HCT116 (cell line): Measurements from ENCODE around the gene ALX4. TPM values are rescaled to one million over a fixed set of nuclear protein-coding genes. Genes with fewer than 3 reads are reported as not detected.

Experiments
- ATAC-seq: fragments of 200-7000 bp; cut with Tn5 transposase; 2 replicates; pipeline ENCODE4 v1.9.1; 2020; ENCODE audit warnings: mild to moderate bottlenecking, moderate library complexity
- BruUV-seq: library from RNA; stranded (reverse); fragments of 400-500 nt; replicated peaks from 2 replicates; lab custom pipeline; 2021; lab: Mats Ljungman, UMichigan
- CTCF ChIA-PET: fragments of 300-600 bp; sonication (Branson Sonifier 250); formaldehyde crosslinking; loops from one replicate; lab custom pipeline; 2021; ENCODE audit warnings: antibody characterized with exemption; lab: Charles Lee
- POLR2A ChIA-PET: fragments of 300-600, 350-600 bp; sonication (Branson Sonifier 250); formaldehyde crosslinking; loops from one replicate; lab custom pipeline; 2021; ENCODE audit warnings: antibody characterized with exemption; lab: Charles Lee
- RAD21 ChIA-PET, 2 experiments: fragments of 300-600 bp; sonication (Branson Sonifier 250); formaldehyde crosslinking; loops; one replicate each; lab custom pipeline; 2023; ENCODE audit warnings: low total read pairs in 2 of 2; ENCODE audit not compliant: uncharacterized antibody in 2 of 2, unreplicated experiment in 2 of 2, low non-redundant PET in 1 of 2; lab: Charles Lee
- DNase-seq: peaks from one replicate; pipeline ENCODE4 v3.0.0-alpha.2; 2010; ENCODE audit warnings: low read depth, low spot score
- H2AFZ ChIP-seq: fragments of 200-600 bp; shearing (Covaris generic), sonication (generic); 2 replicates; pipeline ENCODE4 v1.6.1; 2017; ENCODE audit warnings: low read depth, mixed run types, mixed read lengths, antibody characterized with exemption, low read length; ENCODE audit not compliant: poor library complexity, severe bottlenecking
- H3K27ac ChIP-seq: 2 replicates; pipeline ENCODE4 v1.5.1; 2012; ENCODE audit warnings: low read depth, low read length
- H3K27me3 ChIP-seq: fragments of 200-600 bp; sonication (generic); 2 replicates; pipeline ENCODE4 v1.6.1; 2016; ENCODE audit warnings: mixed run types, low read length, mixed read lengths; ENCODE audit not compliant: insufficient read depth
- H3K36me3 ChIP-seq, 2 experiments: fragments of 200-500 bp in 1 of 2; fragments of 200-600 bp in 1 of 2; sonication (Bioruptor generic) in 1 of 2; sonication (generic) in 1 of 2; 2 replicates each; pipeline versions ENCODE4 v1.5.1 to v1.6.1; 2014 to 2016; ENCODE audit warnings: low read length in 2 of 2, inconsistent platforms in 1 of 2, mixed read lengths in 1 of 2, mixed run types in 1 of 2; ENCODE audit not compliant: insufficient read depth in 2 of 2, control insufficient read depth in 1 of 2
- H3K4me1 ChIP-seq, 2 experiments: fragments of 200-600 bp in 1 of 2; sonication (generic) in 1 of 2; 2 replicates each; pipeline versions ENCODE4 v1.5.1 to v1.6.1; 2012 to 2017; ENCODE audit warnings: low read length in 2 of 2, inconsistent platforms in 1 of 2, mild to moderate bottlenecking in 1 of 2, mixed read lengths in 1 of 2, mixed run types in 1 of 2, moderate library complexity in 1 of 2; ENCODE audit not compliant: insufficient read depth in 2 of 2, control insufficient read depth in 1 of 2
- H3K4me2 ChIP-seq: fragments of 200-600 bp; sonication (generic); 2 replicates; pipeline ENCODE4 v1.6.1; 2017; ENCODE audit warnings: mixed run types, low read length, mixed read lengths
- H3K4me3 ChIP-seq, 2 experiments: fragments of 200-600 bp in 1 of 2; sonication (generic) in 1 of 2; replicated peaks in 1 of 2; 2 replicates each; pipeline ENCODE4 v1.5.1; 2011 to 2016; ENCODE audit warnings: low read length in 2 of 2, control low read depth in 1 of 2, low read depth in 1 of 2, mild to moderate bottlenecking in 1 of 2, mixed read lengths in 1 of 2, mixed run types in 1 of 2
- H3K79me2 ChIP-seq: fragments of 200-600 bp; sonication (generic); 2 replicates; pipeline ENCODE4 v1.6.1; 2017; ENCODE audit warnings: mild to moderate bottlenecking, mixed run types, low read length, moderate library complexity, mixed read lengths; ENCODE audit not compliant: insufficient read depth
- H3K9ac ChIP-seq: fragments of 200-600 bp; sonication (generic); 2 replicates; pipeline ENCODE4 v1.6.1; 2016; ENCODE audit warnings: low read length, mixed read lengths
- H3K9me2 ChIP-seq: fragments of 200-600 bp; sonication (generic), shearing (Covaris generic); 2 replicates; pipeline ENCODE4 v1.6.1; 2017; ENCODE audit warnings: mixed run types, mild to moderate bottlenecking, moderate library complexity; ENCODE audit not compliant: insufficient read depth
- H3K9me3 ChIP-seq, 2 experiments: fragments of 200-500 bp in 1 of 2; fragments of 200-600 bp in 1 of 2; sonication (Bioruptor generic) in 1 of 2; sonication (generic) in 1 of 2; 2 replicates each; pipeline ENCODE4 v1.6.1; 2014 to 2017; ENCODE audit warnings: low read length in 2 of 2, mixed read lengths in 2 of 2, inconsistent platforms in 1 of 2, low read depth in 1 of 2, mild to moderate bottlenecking in 1 of 2, mixed run types in 1 of 2, moderate library complexity in 1 of 2; ENCODE audit not compliant: control insufficient read depth in 1 of 2, insufficient read depth in 1 of 2
- H4K20me1 ChIP-seq: fragments of 200-600 bp; sonication (generic), shearing (Covaris generic); 2 replicates; pipeline ENCODE4 v1.6.1; 2017; ENCODE audit warnings: mixed run types, mild to moderate bottlenecking, moderate library complexity; ENCODE audit not compliant: insufficient read depth
- EGR1 ChIP-seq: IDR thresholded peaks from 2 replicates; pipeline ENCODE4 v1.6.1; 2012; ENCODE audit warnings: low read depth
- JUND ChIP-seq: IDR thresholded peaks from 2 replicates; pipeline ENCODE4 v1.6.1; 2012
- RAD21 ChIP-seq: IDR thresholded peaks from 2 replicates; pipeline ENCODE4 v1.6.1; 2012; ENCODE audit warnings: low read depth, mild to moderate bottlenecking
- SP1 ChIP-seq: IDR thresholded peaks from 2 replicates; pipeline ENCODE4 v1.6.1; 2012; ENCODE audit warnings: low read depth
- TCF7L2 ChIP-seq: IDR thresholded peaks from 2 replicates; pipeline ENCODE4 v1.7.0; 2011; ENCODE audit warnings: borderline replicate concordance, inconsistent platforms; ENCODE audit not compliant: insufficient read depth, insufficient read length; ENCODE audit errors: extremely low read depth
- ZFX ChIP-seq: fragments of 450-650 bp; IDR thresholded peaks from 2 replicates; pipeline ENCODE4 v1.6.1; 2017
- intact Hi-C: fragments of 100-400 bp; cut with micrococcal nuclease; formaldehyde crosslinking; loops from 2 replicates; pipeline ENCODE4 v1.10.0; 2022
- total RNA-seq: library from RNA; stranded (reverse); gene quantifications from one replicate; pipeline ENCODE4 v1.2.1, GENCODE V29; 2021; ENCODE audit not compliant: unreplicated experiment
- TF ChIP-seq, protein P1 (sequence below): IDR thresholded peaks from 2 replicates; pipeline ENCODE4 v1.6.1; 2012

Gene ALX4
- total RNA-seq, 1 experiment from 2014 or later, result not detected

DNA sequence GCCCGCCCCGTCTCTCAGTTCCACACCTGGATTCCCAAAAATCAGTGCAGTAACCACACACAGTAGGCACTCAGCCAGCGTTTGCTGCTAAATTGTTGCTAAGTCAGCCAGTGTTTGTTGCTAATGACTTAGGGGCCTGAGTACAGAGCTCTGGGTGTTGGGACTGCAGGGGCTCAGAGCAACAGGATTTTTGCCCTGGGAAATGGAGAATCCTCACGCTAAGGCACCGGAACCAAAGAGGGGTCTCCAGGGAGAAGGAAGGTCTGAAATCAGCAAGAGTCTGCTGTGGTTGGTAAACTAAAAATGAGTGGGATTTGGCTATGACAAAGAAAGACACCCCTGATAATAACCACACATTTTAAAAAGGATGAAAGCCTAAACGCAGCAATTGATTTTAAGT, 22.7 kb upstream of the ALX4 start:
- CTCF ChIA-PET, result no interaction called here
- no peak for ATAC-seq
- POLR2A ChIA-PET, result no interaction called here

DNA sequence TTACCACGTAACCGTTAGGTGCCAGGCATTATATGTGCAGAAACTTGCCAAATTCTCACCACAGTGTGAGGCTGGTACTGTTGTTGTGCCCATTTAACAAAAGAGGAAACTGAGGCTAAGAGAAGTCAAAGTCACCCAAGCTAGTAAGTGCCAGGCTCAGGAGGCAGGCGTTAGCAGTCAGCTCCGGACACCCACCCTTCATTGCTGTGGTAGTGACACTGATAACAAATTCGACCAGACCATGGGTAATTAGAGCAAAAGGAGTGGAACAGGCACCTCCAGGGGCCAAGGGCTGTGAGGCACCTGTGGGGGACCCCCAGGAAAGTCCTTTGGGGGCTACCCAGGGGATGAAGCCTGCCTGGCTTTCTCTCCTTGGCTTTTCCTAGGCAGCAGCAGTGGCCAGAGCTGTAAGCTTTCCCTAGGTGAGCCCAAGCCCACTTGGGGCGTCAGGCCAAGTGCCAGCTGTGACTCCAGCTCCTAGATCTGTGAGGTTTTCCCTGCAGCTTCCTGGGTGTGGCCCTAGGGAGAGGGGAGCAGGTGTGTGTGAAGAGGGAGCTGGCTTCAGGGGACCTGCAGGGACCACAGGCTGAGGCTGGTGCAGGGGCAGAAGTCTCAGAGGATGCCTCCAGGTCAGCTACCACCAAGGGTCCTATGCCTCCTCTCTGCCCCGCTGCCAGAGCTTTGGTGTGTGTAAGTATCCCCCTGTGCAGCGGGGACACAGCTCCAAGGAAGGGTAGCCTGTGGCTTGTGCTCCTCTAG, 19.7 kb upstream of the ALX4 start:
- Histone ChIP-seq H3K79me2 (no peaks in the 10 kb centered on the region), H4K20me1 (no peaks in the 10 kb centered on the region), H3K4me3 (no peak overlapping the region), H3K9ac (no peak overlapping the region), H3K9me3 (no peaks in the 10 kb centered on the region), H3K27ac (no peak overlapping the region), H3K9me2 (no peaks in the 10 kb centered on the region), H3K36me3 (no peaks in the 10 kb centered on the region)
- ChIA-PET POLR2A (no interaction called here), RAD21 (no interaction called here), CTCF (no interaction called here)
- no peak for DNase-seq
- BruUV-seq, result no TSS peak
- no peak for ATAC-seq
- intact Hi-C loops, result no loop called here
- TF ChIP-seq ZFX (no peak), EGR1 (no peak), JUND (no peak), TCF7L2 (no peak)
- TF ChIP-seq, protein P1, sequence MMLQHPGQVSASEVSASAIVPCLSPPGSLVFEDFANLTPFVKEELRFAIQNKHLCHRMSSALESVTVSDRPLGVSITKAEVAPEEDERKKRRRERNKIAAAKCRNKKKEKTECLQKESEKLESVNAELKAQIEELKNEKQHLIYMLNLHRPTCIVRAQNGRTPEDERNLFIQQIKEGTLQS, result no peak
- TF ChIP-seq, all 23 proteins: peak for 0
- Histone ChIP-seq H3K27me3 (no peaks in the 10 kb centered on the region), H2AFZ (no peak overlapping the region), H3K4me1 (peaks cover 0 to 8% of the 10 kb centered on the region in 2 experiments; a peak in 2 of 4 replicates), H3K4me2 (no peak overlapping the region)

More for the DNA sequence above, 22.7 kb upstream of the ALX4 start:
- no peaks in the 10 kb centered on the region for H3K79me2 ChIP-seq
- no peaks in the 10 kb centered on the region for H3K9me2 ChIP-seq
- TF ChIP-seq EGR1 (no peak), RAD21 (no peak), SP1 (no peak)
- H3K9me3 ChIP-seq, result no peaks in the 10 kb centered on the region
- H3K9ac ChIP-seq, result no peak overlapping the region
- intact Hi-C loops, result no loop called here
- DNase-seq, result no peak
- no peak overlapping the region for H2AFZ ChIP-seq
- RAD21 ChIA-PET, result no interaction called here
- peaks cover 27% of the 10 kb centered on the region for H3K27me3 ChIP-seq
- H4K20me1 ChIP-seq, result no peaks in the 10 kb centered on the region
- H3K4me2 ChIP-seq, result no peak overlapping the region
- no peaks in the 10 kb centered on the region for H3K36me3 ChIP-seq
- H3K27ac ChIP-seq, result no peak overlapping the region
- peaks cover 0 to 8% of the 10 kb centered on the region in 2 experiments; a peak in 2 of 4 replicates for H3K4me1 ChIP-seq
- H3K4me3 ChIP-seq, result no peak overlapping the region
- BruUV-seq, result no TSS peak
